B cell (primary cell): ENCODE measurements around the gene CEP78. TPM values are rescaled to one million over a fixed set of nuclear protein-coding genes. Genes with fewer than 3 reads are reported as not detected.

Experiments
- ATAC-seq: fragments of 200-7000 bp; cut with Tn5 transposase; one replicate; pipeline ENCODE4 v1.10.0; 2021; ENCODE audit warnings: low read depth, mild to moderate bottlenecking, moderate number of reproducible peaks, moderate library complexity
- CTCF ChIA-PET: fragments of 350-600 bp; sonication (Branson Sonifier 250); formaldehyde crosslinking; loops from one replicate; lab custom pipeline; 2021; ENCODE audit warnings: antibody characterized with exemption, inconsistent platforms; lab: Charles Lee
- POLR2A ChIA-PET: fragments of 350-600 bp; sonication (Branson Sonifier 250); formaldehyde crosslinking; loops from one replicate; lab custom pipeline; 2021; ENCODE audit warnings: antibody characterized with exemption; lab: Charles Lee
- DNase-seq: peaks from one replicate; pipeline ENCODE4 v3.0.0; 2013
- H2AFZ ChIP-seq: 2 replicates; pipeline ENCODE4 v1.6.1; 2012; ENCODE audit warnings: mild to moderate bottlenecking, low read depth, low read length; ENCODE audit not compliant: insufficient read depth, poor library complexity, severe bottlenecking
- H3K27ac ChIP-seq, 2 donors: 1 replicate in 1 of 2; 2 replicates in 1 of 2; pipeline ENCODE4 v1.5.1; 2012 to 2013; ENCODE audit warnings: low read length in 2 of 2, mild to moderate bottlenecking in 2 of 2, moderate library complexity in 1 of 2
- H3K27me3 ChIP-seq, 4 experiments: fragments of 200-600 bp in 1 of 4; sonication (generic) in 1 of 4; replicated peaks in 1 of 4; 1 replicate in 2 of 4; 2 replicates in 2 of 4; pipeline versions ENCODE4 v1.6.1 to v1.7.0; 2013 to 2016; ENCODE audit warnings: low read length in 3 of 4, mild to moderate bottlenecking in 2 of 4, mixed read lengths in 1 of 4, moderate library complexity in 1 of 4; ENCODE audit not compliant: insufficient read depth in 4 of 4, control insufficient read depth in 3 of 4; ENCODE audit errors: control extremely low read depth in 1 of 4
- H3K36me3 ChIP-seq, 2 experiments: replicated peaks in 1 of 2; 1 replicate in 1 of 2; 2 replicates in 1 of 2; pipeline versions ENCODE4 v1.6.1 to v1.7.1; 2013; ENCODE audit warnings: low read length in 1 of 2; ENCODE audit not compliant: insufficient read depth in 2 of 2, control insufficient read depth in 1 of 2; ENCODE audit errors: control extremely low read depth in 1 of 2, extremely low read depth in 1 of 2
- H3K4me1 ChIP-seq, 2 donors: fragments of 200-600 bp in 1 of 2; sonication (generic) in 1 of 2; 1 replicate in 1 of 2; 2 replicates in 1 of 2; pipeline versions ENCODE4 v1.5.1 to v1.6.1; 2013 to 2017; ENCODE audit warnings: low read length in 2 of 2; ENCODE audit not compliant: control insufficient read depth in 2 of 2, insufficient read depth in 2 of 2
- H3K4me2 ChIP-seq: replicated peaks from 2 replicates; pipeline ENCODE3; 2012; ENCODE audit warnings: mild to moderate bottlenecking, low read depth, low read length; ENCODE audit not compliant: poor library complexity, severe bottlenecking
- H3K4me3 ChIP-seq, 5 experiments: fragments of 200-600 bp in 1 of 5; sonication (generic) in 1 of 5; 1 replicate in 3 of 5; 2 replicates in 2 of 5; pipeline versions ENCODE4 v1.5.1 to v1.7.0; 2011 to 2016; ENCODE audit warnings: low read length in 4 of 5, mild to moderate bottlenecking in 4 of 5, low read depth in 2 of 5, control low read depth in 1 of 5, moderate library complexity in 1 of 5; ENCODE audit not compliant: insufficient read depth in 1 of 5; ENCODE audit errors: control extremely low read depth in 1 of 5, extremely low read depth in 1 of 5
- H3K79me2 ChIP-seq: fragments of 200-600 bp; sonication (generic); one replicate; pipeline ENCODE4 v1.6.0; 2016; ENCODE audit warnings: low read length; ENCODE audit not compliant: control insufficient read depth, insufficient read depth
- H3K9ac ChIP-seq: fragments of 200-600 bp; sonication (generic); 2 replicates; pipeline ENCODE4 v1.6.1; 2017; ENCODE audit warnings: mild to moderate bottlenecking, low read length, moderate library complexity
- H3K9me3 ChIP-seq, 3 donors: one replicate each; pipeline versions ENCODE4 v1.6.1 to v1.7.1; 2013; ENCODE audit warnings: low read length in 2 of 3; ENCODE audit not compliant: control insufficient read depth in 2 of 3, insufficient read depth in 1 of 3; ENCODE audit errors: control extremely low read depth in 1 of 3
- H4K20me1 ChIP-seq: 2 replicates; pipeline ENCODE4 v1.6.0; 2012; ENCODE audit warnings: mild to moderate bottlenecking, low read length; ENCODE audit not compliant: insufficient read depth, control insufficient read depth, poor library complexity, severe bottlenecking
- H3K27ac Mint-ChIP-seq: one replicate; pipeline ENCODE4 v1.8.0; 2021; ENCODE audit warnings: mixed read lengths
- H3K27me3 Mint-ChIP-seq: one replicate; pipeline ENCODE4 v1.8.0; 2021; ENCODE audit warnings: mixed read lengths
- H3K4me1 Mint-ChIP-seq: one replicate; pipeline ENCODE4 v1.8.0; 2021; ENCODE audit warnings: mixed read lengths
- H3K4me3 Mint-ChIP-seq: one replicate; pipeline ENCODE4 v1.8.0; 2021; ENCODE audit warnings: mixed read lengths
- H3K9me3 Mint-ChIP-seq: one replicate; pipeline ENCODE4 v1.8.0; 2022; ENCODE audit warnings: mixed read lengths; ENCODE audit not compliant: insufficient read depth
- EZH2 ChIP-seq: IDR thresholded peaks from 2 replicates; pipeline ENCODE4 v1.6.1; 2012; ENCODE audit warnings: borderline replicate concordance, low read depth, mild to moderate bottlenecking, moderate library complexity, low read length; ENCODE audit not compliant: insufficient read depth, poor library complexity, severe bottlenecking
- WGBS: methylation state at CpG from one replicate; pipeline ENCODE4 v1.1.5; 2013; ENCODE audit warnings: missing lambda C conversion rate; ENCODE audit not compliant: insufficient coverage; 5-methylcytosine and 5-hydroxymethylcytosine counted together
- intact Hi-C: fragments of 100-400 bp; cut with micrococcal nuclease; formaldehyde crosslinking; loops from one replicate; pipeline ENCODE4 v1.10.0; 2022
- polyA plus RNA-seq: library from polyadenylated mRNA; depleted of rRNA; stranded (reverse); fragments of >200 nt; gene quantifications from 2 replicates; pipeline ENCODE4 v1.2.3, GENCODE V29; 2012
- total RNA-seq, 2 donors: library from RNA; stranded (reverse); fragments of 120-200 nt in 1 of 2; gene quantifications; 1 replicate in 1 of 2; 2 replicates in 1 of 2; pipeline versions ENCODE4 v1.2.3 to v1.2.4, GENCODE V29; 2013 to 2022
- TF ChIP-seq, protein P1 (sequence below): fragments of 200-600 bp; IDR thresholded peaks from one replicate; pipeline ENCODE4 v1.8.0; 2022; ENCODE audit warnings: antibody characterized with exemption, mild to moderate bottlenecking

Gene CEP78
- total and polyA plus RNA-seq, 2 donors (not counting 1 experiment from before 2014, with no cell fraction given), result 7.2 to 28.8 TPM

DNA sequence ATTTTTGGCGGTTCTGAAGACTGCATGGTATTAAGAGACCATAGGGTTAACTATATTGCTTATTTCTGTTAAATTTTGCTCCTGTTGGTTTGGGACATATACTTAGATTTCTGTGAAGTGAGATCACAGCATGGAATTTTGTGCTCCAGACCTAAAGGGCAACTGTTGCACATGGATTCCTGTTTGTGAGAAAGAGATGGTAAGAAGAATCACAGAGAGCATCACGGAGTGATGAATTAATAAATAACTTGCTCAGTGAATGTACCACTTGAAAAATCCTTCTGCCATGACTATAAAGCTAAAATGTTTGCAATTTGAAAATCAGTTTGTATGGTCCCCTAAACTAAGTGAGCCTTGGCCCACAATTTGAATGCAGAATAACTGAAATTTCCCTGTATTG, 65.6 kb downstream of the CEP78 start:
- Histone ChIP-seq H4K20me1 (no peaks in the 10 kb centered on the region), H3K9ac (no peak overlapping the region), H3K4me3 (no peak overlapping the region), H3K27me3 (peaks cover 0 to 11% (median 6%) of the 10 kb centered on the region in 4 experiments), H3K36me3 (no peaks in the 10 kb centered on the region), H3K79me2 (no peaks in the 10 kb centered on the region), H3K9me3 (peaks cover 0 to 4% (median 0%) of the 10 kb centered on the region in 3 donors), H3K4me2 (no peak overlapping the region), H3K4me1 (peaks cover 12 to 20% of the 10 kb centered on the region in 2 donors), H3K27ac (no peak overlapping the region), H2AFZ (no peak overlapping the region)
- no CpG with 5 or more reads among the region's 2 CpGs for WGBS
- ATAC-seq (no peak), DNase-seq (no peak)
- no peaks in the 10 kb centered on the region for H3K27me3 Mint-ChIP-seq
- CTCF ChIA-PET, result no interaction called here
- no peak for TF ChIP-seq EZH2
- TF ChIP-seq, protein P1, sequence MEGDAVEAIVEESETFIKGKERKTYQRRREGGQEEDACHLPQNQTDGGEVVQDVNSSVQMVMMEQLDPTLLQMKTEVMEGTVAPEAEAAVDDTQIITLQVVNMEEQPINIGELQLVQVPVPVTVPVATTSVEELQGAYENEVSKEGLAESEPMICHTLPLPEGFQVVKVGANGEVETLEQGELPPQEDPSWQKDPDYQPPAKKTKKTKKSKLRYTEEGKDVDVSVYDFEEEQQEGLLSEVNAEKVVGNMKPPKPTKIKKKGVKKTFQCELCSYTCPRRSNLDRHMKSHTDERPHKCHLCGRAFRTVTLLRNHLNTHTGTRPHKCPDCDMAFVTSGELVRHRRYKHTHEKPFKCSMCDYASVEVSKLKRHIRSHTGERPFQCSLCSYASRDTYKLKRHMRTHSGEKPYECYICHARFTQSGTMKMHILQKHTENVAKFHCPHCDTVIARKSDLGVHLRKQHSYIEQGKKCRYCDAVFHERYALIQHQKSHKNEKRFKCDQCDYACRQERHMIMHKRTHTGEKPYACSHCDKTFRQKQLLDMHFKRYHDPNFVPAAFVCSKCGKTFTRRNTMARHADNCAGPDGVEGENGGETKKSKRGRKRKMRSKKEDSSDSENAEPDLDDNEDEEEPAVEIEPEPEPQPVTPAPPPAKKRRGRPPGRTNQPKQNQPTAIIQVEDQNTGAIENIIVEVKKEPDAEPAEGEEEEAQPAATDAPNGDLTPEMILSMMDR, result no peak
- intact Hi-C loops, result no loop called here
- peaks cover 13% of the 10 kb centered on the region for H3K4me1 Mint-ChIP-seq
- H3K4me3 Mint-ChIP-seq, result no peak overlapping the region
- POLR2A ChIA-PET, result no interaction called here
- H3K27ac Mint-ChIP-seq, result no peak overlapping the region
- no peaks in the 10 kb centered on the region for H3K9me3 Mint-ChIP-seq

DNA sequence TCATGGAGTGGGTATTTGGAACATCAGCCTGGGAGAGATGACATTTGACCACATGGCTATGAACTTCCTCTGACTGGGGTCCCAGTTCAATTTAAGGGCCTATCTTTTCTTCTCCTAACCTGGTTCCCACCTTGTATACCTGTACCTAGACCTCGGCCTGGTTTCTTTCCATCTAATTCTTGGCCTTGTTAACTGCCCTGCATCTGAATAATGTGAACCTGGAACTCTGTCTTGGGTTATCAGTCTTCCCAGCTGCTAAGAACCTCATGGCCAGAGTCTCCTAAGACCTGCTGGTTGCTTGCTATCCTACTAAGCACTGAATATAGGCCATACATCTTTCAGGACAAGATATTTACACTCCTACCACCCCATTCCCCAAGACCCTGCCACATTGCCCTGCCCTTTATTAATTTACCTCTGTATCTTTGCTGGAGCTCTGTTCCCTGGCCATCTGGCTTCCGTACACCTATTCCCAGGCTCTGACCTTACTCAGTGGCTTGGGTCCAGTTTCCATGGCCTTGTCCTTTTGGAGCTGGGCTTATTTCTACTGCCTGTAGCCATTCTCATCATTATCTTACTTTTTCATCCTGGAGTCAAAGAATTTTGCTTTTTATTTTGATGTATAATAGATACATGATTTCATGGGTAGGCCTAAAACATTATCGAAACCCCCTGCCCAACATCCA, 67.6 kb downstream of the CEP78 start:
- Mint-ChIP-seq H3K27ac (no peak overlapping the region), H3K4me1 (no peaks in the 10 kb centered on the region), H3K9me3 (no peaks in the 10 kb centered on the region), H3K4me3 (no peak overlapping the region), H3K27me3 (no peaks in the 10 kb centered on the region)
- Histone ChIP-seq H3K27ac (no peak overlapping the region), H3K9ac (no peak overlapping the region), H3K79me2 (no peaks in the 10 kb centered on the region), H2AFZ (no peak overlapping the region), H3K4me3 (no peak overlapping the region), H3K36me3 (no peaks in the 10 kb centered on the region), H3K4me2 (no peak overlapping the region), H3K27me3 (peaks cover 0 to 3% (median 0%) of the 10 kb centered on the region in 4 experiments), H3K4me1 (no peaks in the 10 kb centered on the region), H4K20me1 (no peaks in the 10 kb centered on the region), H3K9me3 (no peaks in the 10 kb centered on the region)
- POLR2A ChIA-PET, result no interaction called here
- intact Hi-C loops, result no loop called here
- DNase-seq, result no peak
- TF ChIP-seq, protein P1, result no peak
- no peak for TF ChIP-seq EZH2
- ATAC-seq, result no peak
- CTCF ChIA-PET, result interaction anchor here (0.9 kb wide), 1 partner anchor 9 kb away, joined by 3 read pairs; no protein-coding TSS in a partner anchor
- 100% methylated on average over 2 of the region's 3 CpGs for WGBS
